Heart left ventricle (tissue), 13 donors: Measurements from ENCODE around the gene GM2A.

Experiments used
- CTCF ChIP-seq, 12 donors: fragments of 200-600 bp; sonication (generic) in 4 of 12; IDR thresholded peaks; one replicate each; pipeline versions ENCODE4 v1.5.0 to v1.8.0; 2018 to 2022; ENCODE audit warnings: antibody characterized with exemption in 12 of 12, mild to moderate bottlenecking in 5 of 12
- POLR2A ChIP-seq, 2 donors: fragments of 450-650 bp; IDR thresholded peaks; one replicate each; pipeline ENCODE4 v1.6.1; 2017; ENCODE audit warnings: antibody characterized with exemption in 2 of 2, mild to moderate bottlenecking in 2 of 2, moderate library complexity in 2 of 2
- donor health status: ischemic (EF 13 %, LVEDD 7.1; RV severe dilation, severe dysfunction).
- donor health status: DM: no; HTN: yes; CAD: no.
- donor health status: DM: no; HTN: no; CAD: no.
- donor health status: ischemic (EF 25% LVEDD 6.9; RV normal size, moderate dysfunction).
- donor health status: ischemic (EF 25% LVEDD 5.7; RV mildly dilated, moderate dysfunction).
- donor health status: ischemic (EF 35%, LVEDD 5.7; RV mildly dilated, moderate dysfunction).
- donor health status: nonischemic (EF 11% LVEDD 7.7; RV severe dilation, severe dysfunction).
- donor health status: DM: yes; HTN: yes; CAD: no.
- donor health status: PGD.
- donor health status: ischemic (EF 29% LVEDD 5.4; RV normal size, mild dysfunction).
- donor health status: nonischemic (EF 23%, LVEDD 6.1; RV moderate dilation, normal function).

- no peak for TF ChIP-seq CTCF (IDR thresholded peaks at IDR 0.05)
- TF ChIP-seq POLR2A (IDR thresholded peaks at IDR 0.05) = no peak
Observed at GRCh38 chr5:151313357-151313756, 60.4 kb downstream of the GM2A start.
